CD14-positive monocyte (primary cell): ENCODE data around the gene CBX3. TPM values are rescaled to one million over a fixed set of nuclear protein-coding genes. Genes with fewer than 3 reads are reported as not detected.
A peak's percentile ranks its signal among the peaks of the same experiment; 100 is the strongest.

Source experiments
- DNase-seq, 3 donors: peaks; one replicate each; pipeline ENCODE4 v3.0.0-alpha.2; 2011 to 2022
- H2AFZ ChIP-seq: 2 replicates; pipeline ENCODE4 v1.6.0; 2012; ENCODE audit warnings: mild to moderate bottlenecking, low read depth, low read length, inconsistent platforms; ENCODE audit not compliant: insufficient read depth, poor library complexity, severe bottlenecking
- H3K27ac ChIP-seq, 2 donors: 1 replicate in 1 of 2; 2 replicates in 1 of 2; pipeline ENCODE4 v1.5.1; 2012 to 2013; ENCODE audit warnings: low read length in 2 of 2, control low read depth in 1 of 2, inconsistent platforms in 1 of 2, low read depth in 1 of 2, mild to moderate bottlenecking in 1 of 2
- H3K27me3 ChIP-seq, 2 donors: one replicate each; pipeline versions ENCODE4 v1.6.0 to v1.6.1; 2011 to 2013; ENCODE audit warnings: low read length in 2 of 2; ENCODE audit not compliant: control insufficient read depth in 2 of 2, insufficient read depth in 2 of 2
- H3K36me3 ChIP-seq, 2 donors: replicated peaks in 1 of 2; 1 replicate in 1 of 2; 2 replicates in 1 of 2; pipeline versions ENCODE4 v1.5.1 to v1.6.1; 2012 to 2013; ENCODE audit warnings: low read length in 2 of 2, control low read depth in 1 of 2, inconsistent platforms in 1 of 2, mild to moderate bottlenecking in 1 of 2; ENCODE audit not compliant: insufficient read depth in 2 of 2, control insufficient read depth in 1 of 2
- H3K4me1 ChIP-seq, 2 donors: 1 replicate in 1 of 2; 2 replicates in 1 of 2; pipeline versions ENCODE4 v1.5.1 to v1.6.1; 2012 to 2013; ENCODE audit warnings: low read length in 2 of 2, control low read depth in 1 of 2, inconsistent platforms in 1 of 2, mild to moderate bottlenecking in 1 of 2, moderate library complexity in 1 of 2; ENCODE audit not compliant: insufficient read depth in 2 of 2, control insufficient read depth in 1 of 2
- H3K4me2 ChIP-seq: replicated peaks from 2 replicates; pipeline ENCODE3; 2012; ENCODE audit warnings: low read length, moderate library complexity, mild to moderate bottlenecking; ENCODE audit not compliant: poor library complexity, severe bottlenecking; ENCODE audit errors: extremely low read depth
- H3K4me3 ChIP-seq, 3 experiments: fragments of 200-600 bp in 1 of 3; sonication (generic) in 1 of 3; replicated peaks in 1 of 3; 1 replicate in 2 of 3; 2 replicates in 1 of 3; pipeline ENCODE4 v1.5.1; 2011 to 2013; ENCODE audit warnings: low read length in 3 of 3, mild to moderate bottlenecking in 3 of 3, control low read depth in 2 of 3, low read depth in 2 of 3, inconsistent platforms in 1 of 3, moderate library complexity in 1 of 3
- H3K79me2 ChIP-seq: 2 replicates; pipeline ENCODE4 v1.6.0; 2012; ENCODE audit warnings: mild to moderate bottlenecking, control low read depth, inconsistent platforms, low read length, moderate library complexity; ENCODE audit not compliant: insufficient read depth
- H3K9ac ChIP-seq: 2 replicates; pipeline ENCODE4 v1.6.0; 2017; ENCODE audit warnings: low read length, mild to moderate bottlenecking; ENCODE audit not compliant: insufficient read depth, poor library complexity, severe bottlenecking
- H3K9me3 ChIP-seq, 2 donors: replicated peaks in 1 of 2; 1 replicate in 1 of 2; 2 replicates in 1 of 2; pipeline versions ENCODE4 v1.5.1 to v1.6.1; 2012 to 2013; ENCODE audit warnings: low read length in 2 of 2, control low read depth in 1 of 2; ENCODE audit not compliant: control insufficient read depth in 1 of 2, insufficient read depth in 1 of 2
- H4K20me1 ChIP-seq: 2 replicates; pipeline ENCODE4 v1.6.0; 2012; ENCODE audit warnings: mild to moderate bottlenecking, low read length, control low read depth, moderate library complexity; ENCODE audit not compliant: insufficient read depth
- H3K27ac Mint-ChIP-seq, 7 donors: one replicate each; pipeline ENCODE4 v1.8.0; 2020; ENCODE audit warnings: mild to moderate bottlenecking in 7 of 7, mixed read lengths in 7 of 7, moderate library complexity in 6 of 7, inconsistent platforms in 2 of 7
- H3K27me3 Mint-ChIP-seq, 3 donors: one replicate each; pipeline ENCODE4 v1.8.0; 2021 to 2022; ENCODE audit warnings: low read depth in 3 of 3, mild to moderate bottlenecking in 3 of 3, mixed read lengths in 3 of 3, moderate library complexity in 3 of 3, inconsistent platforms in 1 of 3
- H3K36me3 Mint-ChIP-seq, 2 donors: one replicate each; pipeline ENCODE4 v1.8.0; 2020; ENCODE audit warnings: mixed read lengths in 2 of 2, inconsistent platforms in 1 of 2, mild to moderate bottlenecking in 1 of 2
- H3K4me1 Mint-ChIP-seq: one replicate; pipeline ENCODE4 v1.8.0; 2020; ENCODE audit warnings: mild to moderate bottlenecking, mixed read lengths
- H3K4me3 Mint-ChIP-seq, 2 donors: one replicate each; pipeline ENCODE4 v1.8.0; 2020; ENCODE audit warnings: mild to moderate bottlenecking in 2 of 2, mixed read lengths in 2 of 2, moderate library complexity in 1 of 2
- H3K9me3 Mint-ChIP-seq, 7 donors: one replicate each; pipeline ENCODE4 v1.8.0; 2020 to 2022; ENCODE audit warnings: mixed read lengths in 7 of 7, mild to moderate bottlenecking in 6 of 7, moderate library complexity in 6 of 7, inconsistent platforms in 2 of 7
- WGBS: methylation state at CpG from one replicate; pipeline ENCODE4 v1.1.5; 2013; ENCODE audit warnings: missing lambda C conversion rate; ENCODE audit not compliant: insufficient coverage; 5-methylcytosine and 5-hydroxymethylcytosine counted together
- intact Hi-C, 2 donors: fragments of 100-400 bp; cut with micrococcal nuclease; formaldehyde crosslinking; loops; one replicate each; pipeline versions ENCODE4 v1.15.0 to v1.15.1; 2023
- polyA plus RNA-seq, 3 donors: library from polyadenylated mRNA; depleted of rRNA in 1 of 3; unstranded in 2 of 3; stranded (reverse) in 1 of 3; fragments of 300-500 nt in 2 of 3; fragments of >200 nt in 1 of 3; fragmentation: Illumina TruSeq in 2 of 3; gene quantifications; 1 replicate in 2 of 3; 2 replicates in 1 of 3; pipeline ENCODE4 v1.2.3, GENCODE V29; 2012 to 2021
- TF ChIP-seq, protein P1 (sequence below): fragments of 200-600 bp; IDR thresholded peaks from one replicate; pipeline ENCODE4 v1.8.0; 2022; ENCODE audit warnings: antibody characterized with exemption, mild to moderate bottlenecking

CBX3 gene
- polyA plus RNA-seq, 3 donors = 48.1 to 78.1 (median 63.7) TPM

GRCh38 chr7:26159243-26159642 is 42.3 kb upstream of the CBX3 start:
- peaks cover 5 to 14% (median 5%) of the 10 kb centered on the region in 3 donors for H3K27me3 Mint-ChIP-seq
- no peaks in the 10 kb centered on the region for H3K36me3 ChIP-seq
- H3K4me1 ChIP-seq = peaks cover 20 to 29% of the 10 kb centered on the region in 2 donors
- H3K9me3 Mint-ChIP-seq = peaks cover 0 to 1% (median 0%) of the 10 kb centered on the region in 7 donors
- H3K27ac ChIP-seq = no peak overlapping the region
- WGBS = 100% methylated on average over 1 of the region's 2 CpGs
- intact Hi-C loops = loop anchor here in 1 of 2 donors (5.0 kb wide), 1 partner anchor 38 kb away; no protein-coding TSS in a partner anchor
- peaks cover 3% of the 10 kb centered on the region for H4K20me1 ChIP-seq
- no peaks in the 10 kb centered on the region for H3K36me3 Mint-ChIP-seq
- no peaks in the 10 kb centered on the region for H3K27me3 ChIP-seq
- H3K9ac ChIP-seq = no peak overlapping the region
- H3K9me3 ChIP-seq = no peaks in the 10 kb centered on the region
- peaks cover 25% of the 10 kb centered on the region for H3K4me1 Mint-ChIP-seq
- no peak overlapping the region for H2AFZ ChIP-seq
- TF ChIP-seq, protein P1, sequence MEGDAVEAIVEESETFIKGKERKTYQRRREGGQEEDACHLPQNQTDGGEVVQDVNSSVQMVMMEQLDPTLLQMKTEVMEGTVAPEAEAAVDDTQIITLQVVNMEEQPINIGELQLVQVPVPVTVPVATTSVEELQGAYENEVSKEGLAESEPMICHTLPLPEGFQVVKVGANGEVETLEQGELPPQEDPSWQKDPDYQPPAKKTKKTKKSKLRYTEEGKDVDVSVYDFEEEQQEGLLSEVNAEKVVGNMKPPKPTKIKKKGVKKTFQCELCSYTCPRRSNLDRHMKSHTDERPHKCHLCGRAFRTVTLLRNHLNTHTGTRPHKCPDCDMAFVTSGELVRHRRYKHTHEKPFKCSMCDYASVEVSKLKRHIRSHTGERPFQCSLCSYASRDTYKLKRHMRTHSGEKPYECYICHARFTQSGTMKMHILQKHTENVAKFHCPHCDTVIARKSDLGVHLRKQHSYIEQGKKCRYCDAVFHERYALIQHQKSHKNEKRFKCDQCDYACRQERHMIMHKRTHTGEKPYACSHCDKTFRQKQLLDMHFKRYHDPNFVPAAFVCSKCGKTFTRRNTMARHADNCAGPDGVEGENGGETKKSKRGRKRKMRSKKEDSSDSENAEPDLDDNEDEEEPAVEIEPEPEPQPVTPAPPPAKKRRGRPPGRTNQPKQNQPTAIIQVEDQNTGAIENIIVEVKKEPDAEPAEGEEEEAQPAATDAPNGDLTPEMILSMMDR = no peak
- no peaks in the 10 kb centered on the region for H3K79me2 ChIP-seq
- H3K4me3 ChIP-seq = no peak overlapping the region
- H3K27ac Mint-ChIP-seq = no peak overlapping the region
- H3K4me2 ChIP-seq = no peak overlapping the region
- no peak overlapping the region for H3K4me3 Mint-ChIP-seq
- DNase-seq = no peak

DNA sequence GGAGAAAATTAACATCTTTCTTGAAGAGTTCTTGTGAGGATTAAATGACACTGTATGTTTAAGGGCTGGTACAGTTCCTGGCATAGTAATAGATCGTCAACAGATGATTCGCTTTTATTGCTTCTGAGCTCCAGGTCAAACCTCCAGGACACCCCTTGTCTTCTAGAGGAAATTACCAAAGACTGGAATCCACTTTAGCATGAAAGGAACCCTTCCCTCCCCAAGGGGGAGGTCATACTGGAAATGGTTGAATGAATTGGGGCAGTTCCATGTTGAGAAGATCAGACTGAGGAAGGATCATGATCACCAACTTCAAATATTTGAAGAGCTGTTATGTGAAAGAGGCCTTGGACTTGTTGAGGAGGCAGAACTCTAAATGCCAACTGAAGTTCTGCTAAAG is 40.6 kb upstream of the CBX3 start:
- Mint-ChIP-seq H3K27ac (peak overlapping the region in 1 of 7 donors; percentile 62), H3K9me3 (peaks cover 0 to 2% (median 0%) of the 10 kb centered on the region in 7 donors), H3K27me3 (peaks cover 3 to 12% (median 5%) of the 10 kb centered on the region in 3 donors), H3K36me3 (no peaks in the 10 kb centered on the region), H3K4me3 (no peak overlapping the region), H3K4me1 (peaks cover 13% of the 10 kb centered on the region)
- no CpG with 5 or more reads among the region's 2 CpGs for WGBS
- Histone ChIP-seq H3K27me3 (no peaks in the 10 kb centered on the region), H3K79me2 (no peaks in the 10 kb centered on the region), H3K36me3 (no peaks in the 10 kb centered on the region), H2AFZ (no peak overlapping the region), H4K20me1 (peaks cover 3% of the 10 kb centered on the region), H3K27ac (no peak overlapping the region), H3K4me3 (no peak overlapping the region), H3K4me2 (no peak overlapping the region), H3K4me1 (peaks cover 11 to 12% of the 10 kb centered on the region in 2 donors), H3K9me3 (no peaks in the 10 kb centered on the region), H3K9ac (no peak overlapping the region)
- DNase-seq = peak in 1 of 3 donors; percentile 21
- TF ChIP-seq, protein P1 = no peak
- intact Hi-C loops = no loop called here
